ENCODE data around the gene SPG21.

SPG21 gene

GRCh38 chr15:64982472-64982871 lies 7.2 kb downstream of the SPG21 start:
- H3K9me3 ChIP-seq (ENCODE audit: low read length), result no peaks in the 10 kb centered on the region
- no peaks in the 10 kb centered on the region for H3K27me3 ChIP-seq (ENCODE audit: insufficient read depth, low read length)
- H3K4me3 ChIP-seq (ENCODE audit: low read length), result no peak overlapping the region
- peaks cover 34% of the 10 kb centered on the region for H3K36me3 ChIP-seq (ENCODE audit: insufficient read depth, low read length)
- peaks cover 5% of the 10 kb centered on the region for H3K4me1 ChIP-seq (ENCODE audit: insufficient read depth, low read length)
- H2AFZ ChIP-seq (ENCODE audit: low read depth, low read length), result no peak overlapping the region

- H3K4me1 ChIP-seq (ENCODE audit: insufficient read depth, low read length), result peaks cover 5% of the 10 kb centered on the region
- H3K36me3 ChIP-seq (ENCODE audit: insufficient read depth, low read length), result peaks cover 35% of the 10 kb centered on the region
- H3K27me3 ChIP-seq (ENCODE audit: insufficient read depth, low read length), result no peaks in the 10 kb centered on the region
- H3K4me3 ChIP-seq (ENCODE audit: low read length), result no peak overlapping the region
- no peaks in the 10 kb centered on the region for H3K9me3 ChIP-seq (ENCODE audit: low read length)
- H2AFZ ChIP-seq (ENCODE audit: low read depth, low read length), result no peak overlapping the region
Observed at GRCh38 chr15:64981812-64982431, 7.8 kb downstream of the SPG21 start.

GRCh38 chr15:64979252-64979710 lies 10.4 kb downstream of the SPG21 start:
- Histone ChIP-seq H3K27me3 (ENCODE audit: insufficient read depth, low read length) (no peaks in the 10 kb centered on the region), H3K36me3 (ENCODE audit: insufficient read depth, low read length) (peaks cover 51% of the 10 kb centered on the region), H3K9me3 (ENCODE audit: low read length) (no peaks in the 10 kb centered on the region), H3K4me1 (ENCODE audit: insufficient read depth, low read length) (peaks cover 5% of the 10 kb centered on the region), H2AFZ (ENCODE audit: low read depth, low read length) (no peak overlapping the region), H3K4me3 (ENCODE audit: low read length) (no peak overlapping the region)

GRCh38 chr15:64975390-64975789 lies 14.3 kb downstream of the SPG21 start:
- Histone ChIP-seq H3K36me3 (ENCODE audit: insufficient read depth, low read length) (peaks cover 67% of the 10 kb centered on the region), H3K9me3 (ENCODE audit: low read length) (no peaks in the 10 kb centered on the region), H3K27me3 (ENCODE audit: insufficient read depth, low read length) (no peaks in the 10 kb centered on the region), H3K4me1 (ENCODE audit: insufficient read depth, low read length) (peaks cover 5% of the 10 kb centered on the region), H3K4me3 (ENCODE audit: low read length) (no peak overlapping the region), H2AFZ (ENCODE audit: low read depth, low read length) (no peak overlapping the region)

- no peak overlapping the region for H3K4me3 ChIP-seq (ENCODE audit: low read length)
- H3K36me3 ChIP-seq (ENCODE audit: insufficient read depth, low read length), result peaks cover 65% of the 10 kb centered on the region
- no peaks in the 10 kb centered on the region for H3K4me1 ChIP-seq (ENCODE audit: insufficient read depth, low read length)
- no peaks in the 10 kb centered on the region for H3K27me3 ChIP-seq (ENCODE audit: insufficient read depth, low read length)
- no peak overlapping the region for H2AFZ ChIP-seq (ENCODE audit: low read depth, low read length)
- no peaks in the 10 kb centered on the region for H3K9me3 ChIP-seq (ENCODE audit: low read length)
Observed at GRCh38 chr15:64970698-64971097, 19.0 kb downstream of the SPG21 start.

GRCh38 chr15:64969401-64969800 lies 20.3 kb downstream of the SPG21 start:
- Histone ChIP-seq H2AFZ (ENCODE audit: low read depth, low read length) (no peak overlapping the region), H3K36me3 (ENCODE audit: insufficient read depth, low read length) (peaks cover 67% of the 10 kb centered on the region), H3K27me3 (ENCODE audit: insufficient read depth, low read length) (no peaks in the 10 kb centered on the region), H3K4me3 (ENCODE audit: low read length) (no peak overlapping the region), H3K9me3 (ENCODE audit: low read length) (no peaks in the 10 kb centered on the region), H3K4me1 (ENCODE audit: insufficient read depth, low read length) (no peaks in the 10 kb centered on the region)

- Histone ChIP-seq H3K4me3 (ENCODE audit: low read length) (no peak overlapping the region), H3K36me3 (ENCODE audit: insufficient read depth, low read length) (peaks cover 87% of the 10 kb centered on the region), H3K4me1 (ENCODE audit: insufficient read depth, low read length) (no peaks in the 10 kb centered on the region), H3K9me3 (ENCODE audit: low read length) (no peaks in the 10 kb centered on the region), H2AFZ (ENCODE audit: low read depth, low read length) (no peak overlapping the region), H3K27me3 (ENCODE audit: insufficient read depth, low read length) (no peaks in the 10 kb centered on the region)
Observed at GRCh38 chr15:64961013-64961412, 28.7 kb downstream of the SPG21 start.

GRCh38 chr15:64960153-64960552 lies 29.6 kb downstream of the SPG21 start:
- Histone ChIP-seq H3K4me1 (ENCODE audit: insufficient read depth, low read length) (no peaks in the 10 kb centered on the region), H3K36me3 (ENCODE audit: insufficient read depth, low read length) (peaks cover 90% of the 10 kb centered on the region), H3K4me3 (ENCODE audit: low read length) (no peak overlapping the region), H3K27me3 (ENCODE audit: insufficient read depth, low read length) (no peaks in the 10 kb centered on the region), H3K9me3 (ENCODE audit: low read length) (peaks cover 8% of the 10 kb centered on the region), H2AFZ (ENCODE audit: low read depth, low read length) (no peak overlapping the region)

- Histone ChIP-seq H3K27me3 (ENCODE audit: insufficient read depth, low read length) (no peaks in the 10 kb centered on the region), H3K4me1 (ENCODE audit: insufficient read depth, low read length) (no peaks in the 10 kb centered on the region), H3K9me3 (ENCODE audit: low read length) (peaks cover 9% of the 10 kb centered on the region), H3K4me3 (ENCODE audit: low read length) (no peak overlapping the region), H3K36me3 (ENCODE audit: insufficient read depth, low read length) (peaks cover 83% of the 10 kb centered on the region), H2AFZ (ENCODE audit: low read depth, low read length) (no peak overlapping the region)
Observed at GRCh38 chr15:64959128-64959527, 30.6 kb downstream of the SPG21 start.

GRCh38 chr15:64954395-64954794 lies 35.3 kb downstream of the SPG21 start:
- no peaks in the 10 kb centered on the region for H3K27me3 ChIP-seq (ENCODE audit: insufficient read depth, low read length)
- H3K36me3 ChIP-seq (ENCODE audit: insufficient read depth, low read length), result peaks cover 39% of the 10 kb centered on the region
- no peak overlapping the region for H2AFZ ChIP-seq (ENCODE audit: low read depth, low read length)
- H3K9me3 ChIP-seq (ENCODE audit: low read length), result peaks cover 9% of the 10 kb centered on the region
- no peaks in the 10 kb centered on the region for H3K4me1 ChIP-seq (ENCODE audit: insufficient read depth, low read length)
- H3K4me3 ChIP-seq (ENCODE audit: low read length), result no peak overlapping the region

- Histone ChIP-seq H2AFZ (ENCODE audit: low read depth, low read length) (no peak overlapping the region), H3K4me1 (ENCODE audit: insufficient read depth, low read length) (no peaks in the 10 kb centered on the region), H3K9me3 (ENCODE audit: low read length) (peaks cover 9% of the 10 kb centered on the region), H3K4me3 (ENCODE audit: low read length) (no peak overlapping the region), H3K36me3 (ENCODE audit: insufficient read depth, low read length) (peaks cover 17% of the 10 kb centered on the region), H3K27me3 (ENCODE audit: insufficient read depth, low read length) (no peaks in the 10 kb centered on the region)
Observed at GRCh38 chr15:64951777-64952418, 37.8 kb downstream of the SPG21 start.

GRCh38 chr15:64950888-64951287 lies 38.8 kb downstream of the SPG21 start:
- Histone ChIP-seq H2AFZ (ENCODE audit: low read depth, low read length) (no peak overlapping the region), H3K4me3 (ENCODE audit: low read length) (no peak overlapping the region), H3K27me3 (ENCODE audit: insufficient read depth, low read length) (no peaks in the 10 kb centered on the region), H3K4me1 (ENCODE audit: insufficient read depth, low read length) (no peaks in the 10 kb centered on the region), H3K36me3 (ENCODE audit: insufficient read depth, low read length) (peaks cover 9% of the 10 kb centered on the region), H3K9me3 (ENCODE audit: low read length) (peaks cover 8% of the 10 kb centered on the region)

GRCh38 chr15:64949383-64950186 lies 40.1 kb downstream of the SPG21 start:
- no peak overlapping the region for H2AFZ ChIP-seq (ENCODE audit: low read depth, low read length)
- H3K4me1 ChIP-seq (ENCODE audit: insufficient read depth, low read length), result no peaks in the 10 kb centered on the region
- H3K36me3 ChIP-seq (ENCODE audit: insufficient read depth, low read length), result no peaks in the 10 kb centered on the region
- no peaks in the 10 kb centered on the region for H3K9me3 ChIP-seq (ENCODE audit: low read length)
- no peak overlapping the region for H3K4me3 ChIP-seq (ENCODE audit: low read length)
- H3K27me3 ChIP-seq (ENCODE audit: insufficient read depth, low read length), result no peaks in the 10 kb centered on the region
